ENCODE measurements around the gene TOP1. TPM values are rescaled to one million over a fixed set of nuclear protein-coding genes. Genes with fewer than 3 reads are reported as not detected.

Gene TOP1
- total and polyA plus RNA-seq, 2 of the 4 experiments (the other 2 are of a cell fraction), result 14.0 to 21.5 TPM

DNA sequence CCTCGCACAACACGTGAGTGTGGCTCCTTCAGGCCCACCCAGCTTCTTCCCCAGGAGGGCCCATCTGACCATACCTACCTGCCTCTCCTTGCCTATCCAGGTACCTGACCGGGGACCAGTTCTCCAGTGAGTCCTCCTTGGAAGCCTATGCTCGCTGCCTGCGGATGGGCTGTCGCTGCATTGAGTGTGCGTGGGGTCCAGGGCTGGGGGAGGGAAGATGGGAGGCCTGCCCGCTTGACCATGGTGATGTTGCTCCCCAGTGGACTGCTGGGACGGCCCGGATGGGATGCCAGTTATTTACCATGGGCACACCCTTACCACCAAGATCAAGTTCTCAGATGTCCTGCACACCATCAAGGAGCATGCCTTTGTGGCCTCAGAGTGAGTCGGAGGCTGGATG lies 135.2 kb downstream of the TOP1 start:
- Histone ChIP-seq H3K56ac (ENCODE audit: extremely low read depth, insufficient read depth, low read length) (no peak overlapping the region), H3K79me1 (ENCODE audit: low read depth in 1 of 2, low read length in 2 of 2) (peaks cover 29 to 65% of the 10 kb centered on the region in 2 experiments), H3K14ac (replicated peaks; ENCODE audit: low read depth, low read length) (no peak overlapping the region), H3K4me3 (ENCODE audit: insufficient read depth, low read depth, low read length) (no peak overlapping the region), H4K8ac (ENCODE audit: low read depth in 2 of 2, low read length in 2 of 2) (no peak overlapping the region), H3K4me1 (ENCODE audit: control insufficient read depth, insufficient read depth, low read length) (no peaks in the 10 kb centered on the region), H3K9ac (ENCODE audit: low read depth, low read length) (no peak overlapping the region), H2AFZ (replicated peaks; ENCODE audit: low read length, poor library complexity) (no peak overlapping the region), H3K23ac (ENCODE audit: low read depth, low read length) (no peak overlapping the region), H3K9me1 (ENCODE audit: insufficient read depth, low read length) (peaks cover 17% of the 10 kb centered on the region), H3K9me3 (ENCODE audit: control insufficient read depth, insufficient read depth, low read length) (no peaks in the 10 kb centered on the region), H3K27me3 (ENCODE audit: control insufficient read depth, insufficient read depth, low read length) (no peaks in the 10 kb centered on the region), H3K4ac (ENCODE audit: low read depth, low read length) (no peak overlapping the region), H3K18ac (ENCODE audit: low read depth, low read length) (no peak overlapping the region), H3K27ac (ENCODE audit: insufficient read depth, low read length) (no peak overlapping the region), H3K36me3 (ENCODE audit: control insufficient read depth, insufficient read depth, low read length) (peaks cover 89% of the 10 kb centered on the region), H2BK15ac (ENCODE audit: low read depth, low read length) (no peak overlapping the region), H2BK5ac (ENCODE audit: low read depth, low read length, poor library complexity, severe bottlenecking) (no peak overlapping the region), H2AK9ac (replicated peaks; ENCODE audit: low read depth, low read length, poor library complexity) (peak overlapping the region; percentile 38), H2AK5ac (ENCODE audit: low read depth, low read length) (no peak overlapping the region), H3K4me2 (ENCODE audit: low read depth, low read length) (no peak overlapping the region), H4K91ac (ENCODE audit: insufficient read depth, low read depth, low read length) (no peak overlapping the region), H4K5ac (ENCODE audit: low read depth, low read length) (no peak overlapping the region), H2BK20ac (ENCODE audit: low read depth, low read length) (no peak overlapping the region), H2BK120ac (ENCODE audit: low read depth, low read length) (no peak overlapping the region), H4K20me1 (ENCODE audit: insufficient read depth, low read length) (peaks cover 41% of the 10 kb centered on the region)
- no peak for TF ChIP-seq CHD1 (IDR thresholded peaks at IDR 0.05; ENCODE audit: low read depth, low read length)
- TF ChIP-seq NFE2L2 (IDR thresholded peaks at IDR 0.05; ENCODE audit: low read depth, low read length), result no peak
- no peak for TF ChIP-seq RAD21 (IDR thresholded peaks at IDR 0.05; ENCODE audit: low read length)
- no peak for TF ChIP-seq MAZ (IDR thresholded peaks at IDR 0.05; ENCODE audit: borderline replicate concordance, low read depth, low read length)
- TF ChIP-seq FOS (IDR thresholded peaks at IDR 0.05; ENCODE audit: low read depth, low read length), result no peak
- TF ChIP-seq SMC3 (IDR thresholded peaks at IDR 0.05; ENCODE audit: low read depth, low read length), result no peak
- no peak for TF ChIP-seq CEBPB (IDR thresholded peaks at IDR 0.05; ENCODE audit: low read depth, low read length)
- TF ChIP-seq, protein P1, sequence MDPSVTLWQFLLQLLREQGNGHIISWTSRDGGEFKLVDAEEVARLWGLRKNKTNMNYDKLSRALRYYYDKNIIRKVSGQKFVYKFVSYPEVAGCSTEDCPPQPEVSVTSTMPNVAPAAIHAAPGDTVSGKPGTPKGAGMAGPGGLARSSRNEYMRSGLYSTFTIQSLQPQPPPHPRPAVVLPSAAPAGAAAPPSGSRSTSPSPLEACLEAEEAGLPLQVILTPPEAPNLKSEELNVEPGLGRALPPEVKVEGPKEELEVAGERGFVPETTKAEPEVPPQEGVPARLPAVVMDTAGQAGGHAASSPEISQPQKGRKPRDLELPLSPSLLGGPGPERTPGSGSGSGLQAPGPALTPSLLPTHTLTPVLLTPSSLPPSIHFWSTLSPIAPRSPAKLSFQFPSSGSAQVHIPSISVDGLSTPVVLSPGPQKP (IDR thresholded peaks at IDR 0.05; ENCODE audit: borderline replicate concordance, low read depth, low read length), result no peak
- DNase-seq (no peak), ATAC-seq (ENCODE audit: low read depth) (no peak)
- dilution Hi-C loops (cut with HindIII; ENCODE audit: low sequenced_read_pairs, unreplicated experiment) (no loop called here), in situ Hi-C loops (cut with MboI; ENCODE audit: low sequenced_read_pairs) (loop anchor here (25.0 kb wide), 1 partner anchor 448 kb away; the partner anchor contains the start of gene CHD6), intact Hi-C loops (cut with micrococcal nuclease) (no loop called here)
- WGBS, 2 experiments (ENCODE audit: extremely low coverage in 2 of 2, insufficient read length in 1 of 2), result 94% methylated on average over 3 of the region's 11 CpGs; no CpG with 5 or more reads in 1 of the 2 experiments
- CTCF ChIA-PET, result no interaction called here
- BruUV-seq (replicated peaks), result no TSS peak
- POLR2A ChIA-PET (ENCODE audit: unreplicated experiment), result no interaction called here
